Measurements from ENCODE around the gene HDAC4.

- TF ChIP-seq, protein P1, sequence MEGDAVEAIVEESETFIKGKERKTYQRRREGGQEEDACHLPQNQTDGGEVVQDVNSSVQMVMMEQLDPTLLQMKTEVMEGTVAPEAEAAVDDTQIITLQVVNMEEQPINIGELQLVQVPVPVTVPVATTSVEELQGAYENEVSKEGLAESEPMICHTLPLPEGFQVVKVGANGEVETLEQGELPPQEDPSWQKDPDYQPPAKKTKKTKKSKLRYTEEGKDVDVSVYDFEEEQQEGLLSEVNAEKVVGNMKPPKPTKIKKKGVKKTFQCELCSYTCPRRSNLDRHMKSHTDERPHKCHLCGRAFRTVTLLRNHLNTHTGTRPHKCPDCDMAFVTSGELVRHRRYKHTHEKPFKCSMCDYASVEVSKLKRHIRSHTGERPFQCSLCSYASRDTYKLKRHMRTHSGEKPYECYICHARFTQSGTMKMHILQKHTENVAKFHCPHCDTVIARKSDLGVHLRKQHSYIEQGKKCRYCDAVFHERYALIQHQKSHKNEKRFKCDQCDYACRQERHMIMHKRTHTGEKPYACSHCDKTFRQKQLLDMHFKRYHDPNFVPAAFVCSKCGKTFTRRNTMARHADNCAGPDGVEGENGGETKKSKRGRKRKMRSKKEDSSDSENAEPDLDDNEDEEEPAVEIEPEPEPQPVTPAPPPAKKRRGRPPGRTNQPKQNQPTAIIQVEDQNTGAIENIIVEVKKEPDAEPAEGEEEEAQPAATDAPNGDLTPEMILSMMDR (conservative IDR thresholded peaks at IDR 0.05; ENCODE audit: low read depth in 2 of 2): no peak
- TF ChIP-seq POLR2AphosphoS5 (IDR thresholded peaks at IDR 0.05; ENCODE audit: low read depth): no peak
Observed at GRCh38 chr2:239259173-239259572, 141.6 kb downstream of the HDAC4 start.

All from GM23338 (cell line).